ENCODE measurements around the gene SERPINB1. TPM values are rescaled to one million over a fixed set of nuclear protein-coding genes. Genes with fewer than 3 reads are reported as not detected.

Gene SERPINB1
- total RNA-seq, 3 donors from 2014 or later, result 66.7 to 187 (median 132) TPM

DNA sequence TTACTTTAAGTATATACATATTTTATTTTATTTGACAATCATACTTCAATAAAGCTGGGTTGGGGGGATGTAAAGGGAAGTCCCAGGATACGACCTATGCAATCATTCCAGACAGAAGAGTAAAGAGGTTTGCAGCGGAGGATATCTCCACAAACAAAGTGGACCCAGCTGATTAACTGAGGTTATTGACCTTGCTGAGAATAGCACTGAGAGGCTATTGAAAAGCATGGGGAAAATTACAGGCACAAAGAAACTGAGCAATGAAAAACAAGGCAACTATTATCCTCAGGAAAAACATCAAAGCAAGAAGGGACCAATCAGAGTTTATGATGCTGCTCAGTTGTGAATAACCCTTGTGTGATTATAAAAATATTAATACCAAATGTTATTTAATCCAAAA lies 32.6 kb downstream of the SERPINB1 start:
- no peak overlapping the region for H3K4me3 ChIP-seq
- DNase-seq, result no peak
- H3K9me3 ChIP-seq, result no peaks in the 10 kb centered on the region
- no peaks in the 10 kb centered on the region for H3K36me3 ChIP-seq (ENCODE audit: low read depth)
- TF ChIP-seq, protein P1, sequence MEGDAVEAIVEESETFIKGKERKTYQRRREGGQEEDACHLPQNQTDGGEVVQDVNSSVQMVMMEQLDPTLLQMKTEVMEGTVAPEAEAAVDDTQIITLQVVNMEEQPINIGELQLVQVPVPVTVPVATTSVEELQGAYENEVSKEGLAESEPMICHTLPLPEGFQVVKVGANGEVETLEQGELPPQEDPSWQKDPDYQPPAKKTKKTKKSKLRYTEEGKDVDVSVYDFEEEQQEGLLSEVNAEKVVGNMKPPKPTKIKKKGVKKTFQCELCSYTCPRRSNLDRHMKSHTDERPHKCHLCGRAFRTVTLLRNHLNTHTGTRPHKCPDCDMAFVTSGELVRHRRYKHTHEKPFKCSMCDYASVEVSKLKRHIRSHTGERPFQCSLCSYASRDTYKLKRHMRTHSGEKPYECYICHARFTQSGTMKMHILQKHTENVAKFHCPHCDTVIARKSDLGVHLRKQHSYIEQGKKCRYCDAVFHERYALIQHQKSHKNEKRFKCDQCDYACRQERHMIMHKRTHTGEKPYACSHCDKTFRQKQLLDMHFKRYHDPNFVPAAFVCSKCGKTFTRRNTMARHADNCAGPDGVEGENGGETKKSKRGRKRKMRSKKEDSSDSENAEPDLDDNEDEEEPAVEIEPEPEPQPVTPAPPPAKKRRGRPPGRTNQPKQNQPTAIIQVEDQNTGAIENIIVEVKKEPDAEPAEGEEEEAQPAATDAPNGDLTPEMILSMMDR (IDR thresholded peaks at IDR 0.05), result no peak
- no peak for ATAC-seq
- intact Hi-C loops (cut with DNase I, micrococcal nuclease), result no loop called here
- H3K4me1 ChIP-seq (ENCODE audit: low read depth), result peaks cover 13% of the 10 kb centered on the region

- no peaks in the 10 kb centered on the region for H3K9me3 ChIP-seq
- no peaks in the 10 kb centered on the region for H3K36me3 ChIP-seq (ENCODE audit: low read depth)
- no peak overlapping the region for H3K4me3 ChIP-seq
- H3K4me1 ChIP-seq (ENCODE audit: low read depth), result peaks cover 13% of the 10 kb centered on the region
- intact Hi-C loops (cut with DNase I, micrococcal nuclease), result no loop called here
- TF ChIP-seq, protein P1 (IDR thresholded peaks at IDR 0.05), result no peak
- ATAC-seq (no peak), DNase-seq (no peak)
Measured at GRCh38 chr6:2807342-2808090, 34.1 kb downstream of the SERPINB1 start.

DNA sequence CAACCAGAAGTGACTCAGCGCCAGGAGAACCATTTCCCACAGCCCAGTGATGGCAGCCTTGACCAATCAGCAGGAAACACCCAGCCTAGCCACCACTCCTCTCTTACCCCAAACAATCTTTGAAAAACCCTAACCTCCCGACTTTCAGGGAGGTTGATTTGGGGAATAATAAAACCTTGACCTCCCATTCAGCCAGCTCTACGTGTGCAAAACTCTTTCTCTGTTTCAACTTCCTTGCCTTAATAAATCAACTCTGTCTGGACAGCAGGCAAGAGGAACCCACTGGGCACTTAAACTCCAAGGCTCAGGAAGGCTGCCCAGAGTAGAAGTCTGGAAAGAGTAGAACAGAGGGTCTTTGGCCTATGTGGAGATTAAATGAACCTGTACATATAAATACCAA lies 35.0 kb downstream of the SERPINB1 start:
- Histone ChIP-seq H3K4me3 (no peak overlapping the region), H3K4me1 (ENCODE audit: low read depth) (peaks cover 13% of the 10 kb centered on the region), H3K36me3 (ENCODE audit: low read depth) (no peaks in the 10 kb centered on the region), H3K9me3 (no peaks in the 10 kb centered on the region)
- no peak for DNase-seq
- no peak for ATAC-seq
- TF ChIP-seq, protein P1 (IDR thresholded peaks at IDR 0.05), result no peak
- intact Hi-C loops (cut with DNase I, micrococcal nuclease), result no loop called here

GRCh38 chr6:2805031-2805430 lies 36.6 kb downstream of the SERPINB1 start:
- DNase-seq (no peak), ATAC-seq (no peak)
- no peaks in the 10 kb centered on the region for H3K9me3 ChIP-seq
- no peaks in the 10 kb centered on the region for H3K36me3 ChIP-seq (ENCODE audit: low read depth)
- no peak overlapping the region for H3K4me3 ChIP-seq
- peaks cover 6% of the 10 kb centered on the region for H3K4me1 ChIP-seq (ENCODE audit: low read depth)
- intact Hi-C loops (cut with DNase I, micrococcal nuclease), result no loop called here
- TF ChIP-seq, protein P1 (IDR thresholded peaks at IDR 0.05), result no peak

- Histone ChIP-seq H3K36me3 (ENCODE audit: low read depth) (no peaks in the 10 kb centered on the region), H3K9me3 (no peaks in the 10 kb centered on the region), H3K4me3 (no peak overlapping the region), H3K4me1 (ENCODE audit: low read depth) (peaks cover under 1% of the 10 kb centered on the region)
- ATAC-seq (no peak), DNase-seq (no peak)
- intact Hi-C loops (cut with DNase I, micrococcal nuclease), result no loop called here
- TF ChIP-seq, protein P1 (IDR thresholded peaks at IDR 0.05), result no peak
Measured at GRCh38 chr6:2804516-2804915, 37.1 kb downstream of the SERPINB1 start.

Data from mucosa of descending colon (tissue), 3 donors.